Panc1 (cell line): ENCODE data around the gene TMEM218. TPM values are rescaled to one million over a fixed set of nuclear protein-coding genes. Genes with fewer than 3 reads are reported as not detected.

ENCODE experiments used
- ATAC-seq: fragments of 200-7000 bp; cut with Tn5 transposase; 2 replicates; pipeline ENCODE4 v1.9.1; 2020; ENCODE audit warnings: mild to moderate bottlenecking, moderate library complexity
- BruUV-seq: library from RNA; stranded (reverse); fragments of 400-500 nt; replicated peaks from 2 replicates; lab custom pipeline; 2021; lab: Mats Ljungman, UMichigan
- CTCF ChIA-PET: fragments of 300-600 bp; sonication (Branson Sonifier 250); formaldehyde crosslinking; loops from one replicate; lab custom pipeline; 2022; ENCODE audit warnings: antibody characterized with exemption; lab: Charles Lee
- POLR2A ChIA-PET: fragments of 300-600 bp; sonication (Branson Sonifier 250); formaldehyde crosslinking; loops from one replicate; lab custom pipeline; 2022; ENCODE audit warnings: antibody characterized with exemption; lab: Charles Lee
- DNase-seq: peaks from one replicate; pipeline ENCODE4 v3.0.0-alpha.2; 2010; ENCODE audit warnings: low read depth, low spot score
- H3K27ac ChIP-seq: 2 replicates; pipeline ENCODE4 v1.5.1; 2011; ENCODE audit warnings: mild to moderate bottlenecking, low read length, inconsistent platforms
- H3K27me3 ChIP-seq: fragments of 200-500 bp; sonication (Bioruptor generic); 2 replicates; pipeline ENCODE4 v1.6.0; 2014; ENCODE audit warnings: low read length, inconsistent platforms; ENCODE audit not compliant: control insufficient read depth, insufficient read depth
- H3K36me3 ChIP-seq: fragments of 200-500 bp; sonication (Bioruptor generic); 2 replicates; pipeline ENCODE4 v1.5.1; 2014; ENCODE audit warnings: inconsistent platforms, mild to moderate bottlenecking, low read length, moderate library complexity; ENCODE audit not compliant: control insufficient read depth, insufficient read depth
- H3K4me1 ChIP-seq: 2 replicates; pipeline ENCODE4 v1.5.1; 2011; ENCODE audit warnings: inconsistent platforms, mild to moderate bottlenecking, low read length, moderate library complexity; ENCODE audit not compliant: control insufficient read depth, insufficient read depth
- H3K4me3 ChIP-seq, 2 experiments: 2 replicates each; pipeline ENCODE4 v1.5.1; 2011 to 2012; ENCODE audit warnings: low read depth in 2 of 2, low read length in 2 of 2, mild to moderate bottlenecking in 2 of 2, inconsistent platforms in 1 of 2, moderate library complexity in 1 of 2
- H3K9me3 ChIP-seq: fragments of 200-500 bp; sonication (Bioruptor generic); 2 replicates; pipeline ENCODE4 v1.5.1; 2014; ENCODE audit warnings: low read depth, mild to moderate bottlenecking, inconsistent platforms, low read length, moderate library complexity; ENCODE audit not compliant: control insufficient read depth, insufficient read depth
- CTCF ChIP-seq: fragments of 450-650 bp; IDR thresholded peaks from 2 replicates; pipeline ENCODE4 v1.5.1; 2017; ENCODE audit warnings: mild to moderate bottlenecking
- POLR2AphosphoS5 ChIP-seq: IDR thresholded peaks from 2 replicates; pipeline ENCODE4 v1.6.1; 2012; ENCODE audit warnings: mild to moderate bottlenecking, low read depth, low read length, moderate library complexity
- REST ChIP-seq, 2 experiments: IDR thresholded peaks; 2 replicates each; pipeline ENCODE4 v1.6.1; 2011 to 2012; ENCODE audit warnings: low read depth in 2 of 2, control low read depth in 1 of 2, low read length in 1 of 2, mild to moderate bottlenecking in 1 of 2, moderate library complexity in 1 of 2; ENCODE audit not compliant: insufficient read depth in 1 of 2
- SIN3A ChIP-seq: IDR thresholded peaks from 2 replicates; pipeline ENCODE4 v1.6.1; 2012; ENCODE audit warnings: low read depth, mild to moderate bottlenecking, low read length, moderate library complexity, borderline replicate concordance; ENCODE audit not compliant: insufficient read depth
- TCF7L2 ChIP-seq: IDR thresholded peaks from 2 replicates; pipeline ENCODE4 v1.6.1; 2011; ENCODE audit warnings: mild to moderate bottlenecking, low read depth, low read length, inconsistent platforms
- in situ Hi-C: cut with HindIII; loops from 2 replicates; pipeline ENCODE4 v1.10.0; 2016; ENCODE audit warnings: low sequenced_read_pairs, low pct_unique_long_range_greater_than_20kb
- intact Hi-C: fragments of 100-400 bp; cut with micrococcal nuclease; formaldehyde crosslinking; loops from one replicate; pipeline ENCODE4 v1.10.0; 2022; ENCODE audit not compliant: unreplicated experiment
- total RNA-seq: library from RNA; stranded (reverse); gene quantifications from one replicate; pipeline ENCODE4 v1.2.1, GENCODE V29; 2021; ENCODE audit not compliant: unreplicated experiment

TMEM218 gene
- total RNA-seq, 1 experiment from 2014 or later = 26.8 TPM

- TF ChIP-seq TCF7L2 = no peak
- no peak for TF ChIP-seq CTCF
- TF ChIP-seq REST (IDR thresholded peaks at IDR 0.05; ENCODE audit: insufficient read depth in 1 of 2, low read depth in 2 of 2, low read length in 1 of 2) = no peak
- TF ChIP-seq SIN3A = no peak
- TF ChIP-seq POLR2AphosphoS5 = no peak
- POLR2A ChIA-PET = no interaction called here
- Histone ChIP-seq H3K4me1 (no peaks in the 10 kb centered on the region), H3K4me3 (no peak overlapping the region), H3K9me3 (no peaks in the 10 kb centered on the region), H3K36me3 (no peaks in the 10 kb centered on the region), H3K27me3 (no peaks in the 10 kb centered on the region), H3K27ac (no peak overlapping the region)
- in situ Hi-C loops (no loop called here), intact Hi-C loops (no loop called here)
- DNase-seq (no peak), ATAC-seq (no peak)
- BruUV-seq = no TSS peak
- CTCF ChIA-PET = interaction anchor here (1.0 kb wide), 1 partner anchor 60 kb away, joined by 4 read pairs; no protein-coding TSS in a partner anchor
Observed at GRCh38 chr11:125082040-125082439, 29.4 kb downstream of the TMEM218 start.

DNA sequence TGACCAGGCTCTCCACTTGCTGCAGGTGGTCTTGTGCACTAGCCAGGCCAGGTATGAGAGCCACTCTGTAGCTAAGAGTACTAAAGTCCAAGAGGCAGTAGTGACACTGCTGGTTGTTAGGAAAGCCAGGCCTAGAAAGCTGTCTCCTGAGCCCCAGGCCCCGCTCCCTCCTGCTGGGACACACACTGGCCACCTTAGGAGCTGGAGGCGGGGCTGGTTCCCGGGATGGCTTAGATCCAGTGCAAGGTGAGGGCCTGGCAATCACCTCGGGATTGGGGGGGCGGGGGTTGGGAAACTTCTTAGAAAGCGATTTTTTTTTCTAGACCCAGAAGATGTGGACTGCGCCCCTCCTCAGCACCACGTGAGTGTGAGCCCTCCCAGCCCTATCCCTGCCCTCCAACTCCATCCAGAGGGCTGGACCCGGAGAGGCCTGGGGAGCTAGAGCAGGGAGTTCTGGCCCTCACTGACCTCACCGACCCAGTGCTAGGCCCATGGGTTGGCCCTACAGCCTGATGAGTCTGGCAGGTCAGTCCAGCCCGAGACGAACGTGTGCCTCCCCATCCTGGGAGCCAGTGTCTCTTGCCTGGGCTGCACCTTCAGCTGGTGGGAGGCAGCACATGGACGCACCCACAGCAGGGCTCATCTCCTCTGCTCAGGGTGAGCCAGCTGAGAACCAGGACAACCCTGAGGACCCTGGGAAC, 30.2 kb downstream of the TMEM218 start:
- Histone ChIP-seq H3K27ac (no peak overlapping the region), H3K27me3 (no peaks in the 10 kb centered on the region), H3K36me3 (no peaks in the 10 kb centered on the region), H3K4me1 (no peaks in the 10 kb centered on the region), H3K9me3 (no peaks in the 10 kb centered on the region), H3K4me3 (no peak overlapping the region)
- intact Hi-C loops = no loop called here
- BruUV-seq = no TSS peak
- ChIA-PET POLR2A (no interaction called here), CTCF (no interaction called here)
- TF ChIP-seq REST (IDR thresholded peaks at IDR 0.05; ENCODE audit: insufficient read depth in 1 of 2, low read depth in 2 of 2, low read length in 1 of 2) = no peak
- TF ChIP-seq CTCF = no peak
- no peak for ATAC-seq
- in situ Hi-C loops = no loop called here
- DNase-seq = no peak
